HEK293T (cell line): ENCODE results near the gene RDH14.

Experiments
- FOXA1 ChIP-seq: fragments of 450-650 bp; IDR thresholded peaks from 2 replicates; pipeline ENCODE4 v1.6.1; 2016; ENCODE audit warnings: mild to moderate bottlenecking
- SP1 ChIP-seq: fragments of 450-650 bp; IDR thresholded peaks from 2 replicates; pipeline ENCODE4 v1.6.1; 2017
- SUZ12 ChIP-seq: fragments of 450-650 bp; IDR thresholded peaks from 2 replicates; pipeline ENCODE4 v1.6.1; 2016; ENCODE audit warnings: mild to moderate bottlenecking
- TF ChIP-seq, protein P1 (sequence below): fragments of 450-650 bp; IDR thresholded peaks from 2 replicates; pipeline ENCODE4 v1.6.1; 2016

DNA sequence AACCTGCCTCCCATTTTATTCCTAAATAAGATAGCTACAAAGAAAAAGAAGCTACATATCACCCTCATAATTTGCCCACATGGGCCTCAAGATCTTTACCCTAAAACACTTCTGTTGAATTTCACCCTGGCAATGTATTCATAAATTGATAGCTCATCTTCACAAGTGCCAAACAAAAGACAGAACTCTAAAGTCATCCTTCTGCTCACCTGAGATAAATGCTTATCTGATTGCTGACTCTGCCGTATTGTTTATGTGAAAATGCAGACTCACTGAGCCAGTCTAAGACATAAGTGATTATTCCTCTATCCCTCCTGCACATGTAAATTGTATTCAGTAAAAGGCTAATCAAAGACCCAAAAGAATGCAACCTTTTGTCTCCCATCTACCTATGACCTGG, 2.0 kb downstream of the RDH14 start:
- TF ChIP-seq SUZ12 = no peak
- TF ChIP-seq FOXA1 = no peak
- TF ChIP-seq, protein P1, sequence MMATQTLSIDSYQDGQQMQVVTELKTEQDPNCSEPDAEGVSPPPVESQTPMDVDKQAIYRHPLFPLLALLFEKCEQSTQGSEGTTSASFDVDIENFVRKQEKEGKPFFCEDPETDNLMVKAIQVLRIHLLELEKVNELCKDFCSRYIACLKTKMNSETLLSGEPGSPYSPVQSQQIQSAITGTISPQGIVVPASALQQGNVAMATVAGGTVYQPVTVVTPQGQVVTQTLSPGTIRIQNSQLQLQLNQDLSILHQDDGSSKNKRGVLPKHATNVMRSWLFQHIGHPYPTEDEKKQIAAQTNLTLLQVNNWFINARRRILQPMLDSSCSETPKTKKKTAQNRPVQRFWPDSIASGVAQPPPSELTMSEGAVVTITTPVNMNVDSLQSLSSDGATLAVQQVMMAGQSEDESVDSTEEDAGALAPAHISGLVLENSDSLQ = no peak
- no peak for TF ChIP-seq SP1
